MCF 10A (cell line): Measurements from ENCODE around the gene CAPN3. TPM values are rescaled to one million over a fixed set of nuclear protein-coding genes. Genes with fewer than 3 reads are reported as not detected.

Experiments used
- BruUV-seq: library from RNA; stranded (reverse); fragments of 400-500 nt; replicated peaks from 2 replicates; lab custom pipeline; 2021; lab: Mats Ljungman, UMichigan
- CTCF ChIA-PET: fragments of 300-600 bp; sonication (Branson Sonifier 250); formaldehyde crosslinking; extraction: SDS; loops from one replicate; lab custom pipeline; 2021; ENCODE audit warnings: antibody characterized with exemption, inconsistent platforms; lab: Yijun Ruan, JAX
- POLR2A ChIA-PET: fragments of 300-600, 350-650 bp; sonication (Branson Sonifier 250); formaldehyde crosslinking; extraction: SDS; loops from one replicate; lab custom pipeline; 2020; ENCODE audit warnings: antibody characterized with exemption, inconsistent platforms; lab: Yijun Ruan, JAX
- DNase-seq: peaks from one replicate; pipeline ENCODE4 v3.0.0-alpha.2; 2018; ENCODE audit not compliant: unreplicated experiment
- H3K27ac Mint-ChIP-seq: one replicate; pipeline ENCODE4 v1.8.0; 2022; ENCODE audit warnings: mild to moderate bottlenecking, low read depth, mixed read lengths; ENCODE audit not compliant: unreplicated experiment
- H3K27me3 Mint-ChIP-seq: one replicate; pipeline ENCODE4 v1.8.0; 2022; ENCODE audit warnings: mixed read lengths; ENCODE audit not compliant: insufficient read depth, unreplicated experiment
- H3K36me3 Mint-ChIP-seq: one replicate; pipeline ENCODE4 v1.8.0; 2022; ENCODE audit warnings: mild to moderate bottlenecking, moderate library complexity, mixed read lengths; ENCODE audit not compliant: insufficient read depth, unreplicated experiment
- H3K4me1 Mint-ChIP-seq: one replicate; pipeline ENCODE4 v1.8.0; 2022; ENCODE audit warnings: mixed read lengths; ENCODE audit not compliant: insufficient read depth, unreplicated experiment
- H3K4me3 Mint-ChIP-seq: one replicate; pipeline ENCODE4 v1.8.0; 2022; ENCODE audit warnings: mild to moderate bottlenecking, moderate library complexity, mixed read lengths; ENCODE audit not compliant: unreplicated experiment
- H3K9me3 Mint-ChIP-seq: one replicate; pipeline ENCODE4 v1.8.0; 2022; ENCODE audit warnings: mixed read lengths; ENCODE audit not compliant: unreplicated experiment
- intact Hi-C: fragments of 100-400 bp; cut with micrococcal nuclease; formaldehyde crosslinking; loops from 2 replicates; pipeline ENCODE4 v1.14.1; 2022
- total RNA-seq: library from RNA; stranded (reverse); gene quantifications from 2 replicates; pipeline ENCODE4 v1.2.3, GENCODE V29; 2022
- TF ChIP-seq, protein P1 (sequence below): fragments of 200-600 bp; IDR thresholded peaks from one replicate; pipeline ENCODE4 v1.8.0; 2022; ENCODE audit warnings: antibody characterized with exemption, mild to moderate bottlenecking; ENCODE audit not compliant: unreplicated experiment

CAPN3 gene
- total RNA-seq, 1 experiment from 2014 or later, result 4.7 TPM

DNA sequence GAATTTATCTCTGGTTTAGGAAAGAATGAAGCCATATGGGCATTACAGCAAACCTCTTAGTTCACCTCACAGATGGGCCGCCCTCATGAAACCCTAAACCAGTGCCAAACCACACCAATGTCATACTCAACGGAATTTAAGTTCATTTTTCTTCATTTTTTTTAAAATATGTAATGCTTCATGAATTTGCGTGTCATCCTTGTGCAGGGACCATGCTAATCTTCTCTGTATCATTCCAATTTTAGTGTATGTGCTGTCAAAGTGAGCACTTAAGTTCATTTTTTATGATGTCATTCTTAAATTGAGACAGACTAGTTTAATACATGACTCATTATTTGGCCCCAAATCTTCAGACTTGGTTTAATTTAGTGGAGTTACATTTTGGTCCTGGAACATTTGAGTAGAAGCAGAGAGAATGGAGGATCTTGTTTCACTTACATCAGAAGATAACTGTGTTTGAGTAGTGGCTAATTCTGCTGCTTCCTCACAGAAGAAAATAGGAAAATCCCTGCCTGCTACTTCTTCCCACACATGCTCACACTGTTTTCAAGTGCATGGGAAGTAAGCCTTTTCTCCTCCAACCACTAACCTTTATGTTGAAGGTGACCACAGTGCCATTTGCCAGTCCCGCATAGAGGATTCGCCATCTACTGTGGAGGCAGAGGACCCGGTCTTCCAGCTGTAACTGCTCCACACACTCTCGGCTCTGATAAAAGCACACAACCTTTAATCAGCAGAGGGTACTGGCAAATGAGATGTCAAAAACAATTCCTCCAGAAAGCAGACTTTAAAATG lies 68.3 kb downstream of the CAPN3 start:
- peak overlapping the region; percentile 19 for H3K27ac Mint-ChIP-seq
- ChIA-PET CTCF (no interaction called here), POLR2A (no interaction called here)
- H3K4me1 Mint-ChIP-seq, result no peaks in the 10 kb centered on the region
- no peak overlapping the region for H3K4me3 Mint-ChIP-seq
- intact Hi-C loops, result no loop called here
- no peaks in the 10 kb centered on the region for H3K9me3 Mint-ChIP-seq
- TF ChIP-seq, protein P1, sequence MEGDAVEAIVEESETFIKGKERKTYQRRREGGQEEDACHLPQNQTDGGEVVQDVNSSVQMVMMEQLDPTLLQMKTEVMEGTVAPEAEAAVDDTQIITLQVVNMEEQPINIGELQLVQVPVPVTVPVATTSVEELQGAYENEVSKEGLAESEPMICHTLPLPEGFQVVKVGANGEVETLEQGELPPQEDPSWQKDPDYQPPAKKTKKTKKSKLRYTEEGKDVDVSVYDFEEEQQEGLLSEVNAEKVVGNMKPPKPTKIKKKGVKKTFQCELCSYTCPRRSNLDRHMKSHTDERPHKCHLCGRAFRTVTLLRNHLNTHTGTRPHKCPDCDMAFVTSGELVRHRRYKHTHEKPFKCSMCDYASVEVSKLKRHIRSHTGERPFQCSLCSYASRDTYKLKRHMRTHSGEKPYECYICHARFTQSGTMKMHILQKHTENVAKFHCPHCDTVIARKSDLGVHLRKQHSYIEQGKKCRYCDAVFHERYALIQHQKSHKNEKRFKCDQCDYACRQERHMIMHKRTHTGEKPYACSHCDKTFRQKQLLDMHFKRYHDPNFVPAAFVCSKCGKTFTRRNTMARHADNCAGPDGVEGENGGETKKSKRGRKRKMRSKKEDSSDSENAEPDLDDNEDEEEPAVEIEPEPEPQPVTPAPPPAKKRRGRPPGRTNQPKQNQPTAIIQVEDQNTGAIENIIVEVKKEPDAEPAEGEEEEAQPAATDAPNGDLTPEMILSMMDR, result no peak
- peak; percentile 6 for DNase-seq
- BruUV-seq, result no TSS peak
- peaks cover 76% of the 10 kb centered on the region for H3K36me3 Mint-ChIP-seq
- no peaks in the 10 kb centered on the region for H3K27me3 Mint-ChIP-seq

DNA sequence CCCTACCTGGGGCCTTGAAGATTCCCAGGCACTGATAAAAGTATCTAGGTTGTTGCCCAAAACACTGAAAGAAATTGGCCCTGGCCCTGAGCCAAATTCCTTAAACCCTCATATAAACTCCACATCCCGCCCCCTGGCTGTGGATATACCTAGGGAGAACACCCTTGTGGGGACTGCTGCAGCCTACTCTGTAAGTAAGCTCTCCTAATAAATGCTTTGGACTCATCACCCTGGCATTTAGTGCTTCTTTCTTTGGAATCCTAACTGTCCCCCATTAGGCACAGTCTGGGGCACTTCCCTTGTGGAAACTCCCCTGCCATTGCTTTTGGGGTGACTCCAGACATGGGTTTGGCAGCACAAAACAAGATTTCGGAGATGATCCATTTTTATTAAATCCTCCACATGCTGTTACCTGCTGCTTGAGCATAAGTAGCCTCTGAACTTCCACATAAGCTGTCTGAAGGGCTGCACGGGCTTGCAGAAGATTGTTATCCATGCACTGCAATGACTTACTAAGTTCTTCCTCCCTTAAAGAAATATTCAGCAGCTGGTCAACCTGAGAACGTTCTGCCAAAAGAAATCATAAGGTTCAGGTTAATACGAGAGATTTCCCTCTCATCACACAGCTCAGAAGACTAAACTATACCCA lies 85.2 kb downstream of the CAPN3 start:
- Mint-ChIP-seq H3K36me3 (peaks cover 70% of the 10 kb centered on the region), H3K4me3 (no peak overlapping the region), H3K9me3 (no peaks in the 10 kb centered on the region), H3K27ac (no peak overlapping the region), H3K27me3 (no peaks in the 10 kb centered on the region), H3K4me1 (no peaks in the 10 kb centered on the region)
- intact Hi-C loops, result no loop called here
- peak; percentile 8 for DNase-seq
- no TSS peak for BruUV-seq
- TF ChIP-seq, protein P1, result no peak
- ChIA-PET POLR2A (no interaction called here), CTCF (no interaction called here)

DNA sequence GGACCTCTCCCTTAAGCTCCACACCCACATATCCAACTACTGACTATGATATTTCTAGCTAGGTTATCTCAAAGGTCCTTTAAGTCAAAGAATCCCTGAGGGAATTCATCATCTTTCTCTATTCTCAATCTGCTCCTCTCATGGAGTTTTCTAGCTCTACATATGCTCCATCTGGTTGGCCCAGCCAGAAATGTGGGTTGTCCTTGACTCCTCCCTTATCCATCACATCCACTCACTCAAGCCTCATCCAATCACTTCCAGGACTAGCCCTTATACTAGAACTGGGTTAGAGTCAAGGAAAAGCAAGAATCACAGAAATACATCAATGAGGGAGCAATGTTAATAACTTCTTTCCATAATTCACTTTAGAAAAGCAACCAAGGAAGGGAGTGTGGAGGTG lies 86.2 kb downstream of the CAPN3 start:
- no peaks in the 10 kb centered on the region for H3K9me3 Mint-ChIP-seq
- POLR2A ChIA-PET, result no interaction called here
- no peaks in the 10 kb centered on the region for H3K4me1 Mint-ChIP-seq
- no peak overlapping the region for H3K27ac Mint-ChIP-seq
- TF ChIP-seq, protein P1, result no peak
- no TSS peak for BruUV-seq
- H3K36me3 Mint-ChIP-seq, result peaks cover 74% of the 10 kb centered on the region
- intact Hi-C loops, result no loop called here
- CTCF ChIA-PET, result no interaction called here
- no peak for DNase-seq
- H3K4me3 Mint-ChIP-seq, result no peak overlapping the region
- no peaks in the 10 kb centered on the region for H3K27me3 Mint-ChIP-seq

DNA sequence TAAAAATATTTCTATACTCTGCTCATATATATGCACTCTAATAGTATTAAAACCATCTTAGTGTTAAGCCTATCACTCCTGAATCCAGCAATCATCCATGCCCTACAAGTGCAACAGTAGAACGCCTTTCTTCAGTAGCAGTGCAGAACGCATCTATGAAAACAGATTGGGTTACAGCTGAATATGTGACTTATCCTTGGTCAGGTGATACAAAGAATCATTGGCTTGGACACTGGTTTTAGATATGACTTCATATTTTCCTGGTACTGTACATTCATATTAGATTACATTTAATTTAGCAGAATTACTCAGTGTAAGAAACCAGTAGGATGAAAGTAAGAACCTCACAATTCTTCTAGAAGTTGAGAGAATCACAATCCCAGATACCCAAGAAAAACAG lies 88.3 kb downstream of the CAPN3 start:
- TF ChIP-seq, protein P1, result no peak
- no peak overlapping the region for H3K4me3 Mint-ChIP-seq
- H3K36me3 Mint-ChIP-seq, result peaks cover 74% of the 10 kb centered on the region
- no peaks in the 10 kb centered on the region for H3K27me3 Mint-ChIP-seq
- DNase-seq, result no peak
- intact Hi-C loops, result no loop called here
- CTCF ChIA-PET, result no interaction called here
- POLR2A ChIA-PET, result no interaction called here
- BruUV-seq, result no TSS peak
- H3K27ac Mint-ChIP-seq, result no peak overlapping the region
- no peaks in the 10 kb centered on the region for H3K4me1 Mint-ChIP-seq
- H3K9me3 Mint-ChIP-seq, result no peaks in the 10 kb centered on the region
